Prostate gland (tissue), 2 donors: ENCODE results near the gene DIS3L2.

Source experiments
- CTCF ChIP-seq, 4 experiments: fragments of 200-600 bp in 2 of 4; fragments of 450-650 bp in 2 of 4; sonication (generic) in 2 of 4; IDR thresholded peaks; 1 replicate in 3 of 4; 2 replicates in 1 of 4; pipeline ENCODE4 v1.5.1; 2016 to 2019; ENCODE audit warnings: antibody characterized with exemption in 4 of 4, mild to moderate bottlenecking in 2 of 4, moderate library complexity in 2 of 4
- POLR2AphosphoS5 ChIP-seq: sonication (generic); formaldehyde crosslinking; IDR thresholded peaks from one replicate; pipeline ENCODE4 v1.6.1; 2017; ENCODE audit warnings: antibody characterized with exemption

- TF ChIP-seq CTCF (IDR thresholded peaks at IDR 0.05) (no peak), POLR2AphosphoS5 (peak; percentile 39)
Observed at GRCh38 chr2:232320443-232320803, 358.9 kb downstream of the DIS3L2 start.
